Kidney epithelial cell (primary cell): Measurements from ENCODE around the gene GDF15. TPM values are rescaled to one million over a fixed set of nuclear protein-coding genes. Genes with fewer than 3 reads are reported as not detected.

Experiments
- DNase-seq: peaks from one replicate; pipeline ENCODE4 v3.0.0-alpha.2; 2010; ENCODE audit warnings: low read depth
- H3K27me3 ChIP-seq: 2 replicates; pipeline ENCODE4 v1.6.0; 2011; ENCODE audit warnings: low read length; ENCODE audit not compliant: control insufficient read depth, insufficient read depth
- H3K36me3 ChIP-seq: 2 replicates; pipeline ENCODE4 v1.5.1; 2011; ENCODE audit warnings: low read length; ENCODE audit not compliant: control insufficient read depth, insufficient read depth
- H3K4me3 ChIP-seq: 2 replicates; pipeline ENCODE4 v1.5.1; 2011; ENCODE audit warnings: low read depth, mild to moderate bottlenecking, control low read depth, low read length
- total RNA-seq: library from RNA; depleted of rRNA; stranded (reverse); fragments of >200 nt; gene quantifications from 2 replicates; pipeline ENCODE4 v1.2.3, GENCODE V29; 2015
- TF ChIP-seq, protein P1 (sequence below): IDR thresholded peaks from 2 replicates; pipeline ENCODE4 v1.5.1; 2011; ENCODE audit warnings: mild to moderate bottlenecking, moderate library complexity, low read length, control low read depth, inconsistent platforms; ENCODE audit not compliant: insufficient read depth, poor library complexity, severe bottlenecking

GDF15 gene
- total RNA-seq, 1 donor from 2014 or later, result 637 TPM

GRCh38 chr19:18388960-18389725 lies 3.2 kb downstream of the GDF15 start:
- peak overlapping the region; percentile 77 for H3K4me3 ChIP-seq

DNA sequence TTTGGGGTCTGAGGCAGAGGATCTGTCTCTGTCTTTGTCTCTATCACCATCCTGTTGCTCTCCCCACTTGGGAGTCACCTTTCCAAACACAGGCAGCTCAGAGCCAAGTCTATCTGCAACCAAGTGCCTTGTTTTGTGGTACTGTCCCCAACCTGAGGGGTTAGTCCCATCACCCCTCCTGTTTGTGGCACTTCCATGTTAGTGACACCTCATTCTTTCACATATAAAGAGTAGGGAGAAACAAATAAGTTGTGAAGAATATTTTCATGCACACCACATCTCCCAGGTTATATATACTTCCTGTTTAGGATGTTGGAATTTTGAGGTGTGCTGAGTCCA lies 3.7 kb downstream of the GDF15 start:
- DNase-seq, result no peak
- TF ChIP-seq, protein P1, sequence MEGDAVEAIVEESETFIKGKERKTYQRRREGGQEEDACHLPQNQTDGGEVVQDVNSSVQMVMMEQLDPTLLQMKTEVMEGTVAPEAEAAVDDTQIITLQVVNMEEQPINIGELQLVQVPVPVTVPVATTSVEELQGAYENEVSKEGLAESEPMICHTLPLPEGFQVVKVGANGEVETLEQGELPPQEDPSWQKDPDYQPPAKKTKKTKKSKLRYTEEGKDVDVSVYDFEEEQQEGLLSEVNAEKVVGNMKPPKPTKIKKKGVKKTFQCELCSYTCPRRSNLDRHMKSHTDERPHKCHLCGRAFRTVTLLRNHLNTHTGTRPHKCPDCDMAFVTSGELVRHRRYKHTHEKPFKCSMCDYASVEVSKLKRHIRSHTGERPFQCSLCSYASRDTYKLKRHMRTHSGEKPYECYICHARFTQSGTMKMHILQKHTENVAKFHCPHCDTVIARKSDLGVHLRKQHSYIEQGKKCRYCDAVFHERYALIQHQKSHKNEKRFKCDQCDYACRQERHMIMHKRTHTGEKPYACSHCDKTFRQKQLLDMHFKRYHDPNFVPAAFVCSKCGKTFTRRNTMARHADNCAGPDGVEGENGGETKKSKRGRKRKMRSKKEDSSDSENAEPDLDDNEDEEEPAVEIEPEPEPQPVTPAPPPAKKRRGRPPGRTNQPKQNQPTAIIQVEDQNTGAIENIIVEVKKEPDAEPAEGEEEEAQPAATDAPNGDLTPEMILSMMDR, result no peak
- Histone ChIP-seq H3K4me3 (no peak overlapping the region), H3K36me3 (peaks cover 4% of the 10 kb centered on the region), H3K27me3 (no peaks in the 10 kb centered on the region)

More at GRCh38 chr19:18388960-18389725, 3.2 kb downstream of the GDF15 start:
- no peaks in the 10 kb centered on the region for H3K27me3 ChIP-seq
- no peak for DNase-seq
- peaks cover 4% of the 10 kb centered on the region for H3K36me3 ChIP-seq
- TF ChIP-seq, protein P1, result no peak

GRCh38 chr19:18390065-18390907 lies 4.3 kb downstream of the GDF15 start:
- TF ChIP-seq, protein P1, result no peak
- no peaks in the 10 kb centered on the region for H3K27me3 ChIP-seq
- no peak overlapping the region for H3K4me3 ChIP-seq
- no peak for DNase-seq
- H3K36me3 ChIP-seq, result peaks cover 4% of the 10 kb centered on the region

GRCh38 chr19:18391509-18392075 lies 5.6 kb downstream of the GDF15 start:
- TF ChIP-seq, protein P1, result no peak
- DNase-seq, result no peak
- no peak overlapping the region for H3K4me3 ChIP-seq
- H3K36me3 ChIP-seq, result peaks cover 4% of the 10 kb centered on the region
- peaks cover 1% of the 10 kb centered on the region for H3K27me3 ChIP-seq

GRCh38 chr19:18392417-18392816 lies 6.5 kb downstream of the GDF15 start:
- Histone ChIP-seq H3K36me3 (peaks cover 4% of the 10 kb centered on the region), H3K4me3 (no peak overlapping the region), H3K27me3 (peaks cover 10% of the 10 kb centered on the region)
- no peak for DNase-seq
- TF ChIP-seq, protein P1, result no peak
